Iris pigment epithelial cell (primary cell): ENCODE measurements around the gene SARS2.
"Not testable (repeated sequence)": the region's sequence is repeated elsewhere in the genome, so short reads cannot be mapped to it uniquely, and the experiment has no call there.

Experiments
- DNase-seq: peaks from one replicate; pipeline ENCODE4 v3.0.0-alpha.2; 2011; ENCODE audit warnings: low read depth

SARS2 gene

DNA sequence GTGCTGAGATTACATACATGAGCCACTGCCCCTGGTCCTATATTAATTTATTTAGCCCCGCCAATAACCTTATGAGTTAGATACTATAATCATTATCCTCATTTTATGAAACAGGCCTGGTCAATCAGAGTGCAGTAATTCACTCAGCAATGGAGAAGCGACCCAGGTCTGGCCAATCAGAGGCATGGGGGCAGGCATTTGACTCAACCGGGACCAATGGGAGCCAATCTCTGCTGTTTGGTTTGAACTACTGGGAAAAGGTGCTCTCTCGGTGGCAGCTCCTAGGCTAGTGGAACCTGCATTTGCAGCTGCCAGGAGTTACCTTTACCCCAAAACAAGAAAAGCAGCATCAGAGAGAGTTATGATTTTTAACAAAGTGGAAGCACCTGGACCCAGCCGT lies 37.7 kb downstream of the SARS2 start:
- DNase-seq, result no peak

GRCh38 chr19:38891771-38892170 lies 38.8 kb downstream of the SARS2 start:
- no peak for DNase-seq

GRCh38 chr19:38890686-38891085 lies 39.9 kb downstream of the SARS2 start:
- no peak for DNase-seq

DNA sequence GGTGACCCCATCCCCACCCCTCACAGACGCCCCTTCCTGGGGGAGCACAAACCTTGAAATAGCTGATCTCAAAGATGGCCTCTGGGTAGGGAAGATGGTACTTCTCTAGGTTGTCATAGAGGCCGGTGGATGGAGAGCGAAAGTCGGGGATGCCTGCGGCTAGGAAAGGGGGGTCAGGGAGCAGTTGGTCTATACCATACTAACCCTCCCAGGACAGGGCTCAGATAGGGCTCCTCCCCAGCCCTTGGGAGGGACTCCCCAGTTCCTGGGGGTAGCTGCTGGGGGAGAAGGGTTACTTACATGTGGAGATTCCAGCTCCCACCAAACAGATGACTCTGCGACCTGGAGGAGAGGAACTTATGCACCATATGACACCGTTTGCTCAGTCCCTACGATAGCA lies 40.8 kb downstream of the SARS2 start:
- no peak for DNase-seq

DNA sequence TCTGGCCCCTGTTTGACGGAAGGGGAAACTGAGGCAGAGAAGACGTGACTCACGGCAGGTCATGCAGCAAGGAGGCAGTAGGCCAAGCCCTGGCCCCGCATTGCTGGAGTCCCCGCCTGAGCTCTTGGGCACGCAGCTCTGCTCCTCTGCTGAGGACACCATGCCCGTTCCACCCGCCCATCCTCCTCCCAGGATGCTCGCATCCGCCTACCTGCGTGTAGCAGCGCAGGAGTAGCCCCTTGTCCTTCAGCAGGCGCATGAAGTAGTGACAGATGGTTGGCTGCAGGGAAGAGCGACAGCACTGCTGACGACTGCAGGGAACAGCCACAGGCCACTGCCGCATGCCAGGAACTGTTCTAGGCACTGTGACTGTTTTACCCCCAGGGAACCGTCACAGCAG lies 41.7 kb downstream of the SARS2 start:
- no peak for DNase-seq

GRCh38 chr19:38884691-38885090 lies 45.9 kb downstream of the SARS2 start:
- DNase-seq, result not testable (repeated sequence)

- DNase-seq, result no peak
Measured at GRCh38 chr19:38883286-38883685, 47.3 kb downstream of the SARS2 start.

DNA sequence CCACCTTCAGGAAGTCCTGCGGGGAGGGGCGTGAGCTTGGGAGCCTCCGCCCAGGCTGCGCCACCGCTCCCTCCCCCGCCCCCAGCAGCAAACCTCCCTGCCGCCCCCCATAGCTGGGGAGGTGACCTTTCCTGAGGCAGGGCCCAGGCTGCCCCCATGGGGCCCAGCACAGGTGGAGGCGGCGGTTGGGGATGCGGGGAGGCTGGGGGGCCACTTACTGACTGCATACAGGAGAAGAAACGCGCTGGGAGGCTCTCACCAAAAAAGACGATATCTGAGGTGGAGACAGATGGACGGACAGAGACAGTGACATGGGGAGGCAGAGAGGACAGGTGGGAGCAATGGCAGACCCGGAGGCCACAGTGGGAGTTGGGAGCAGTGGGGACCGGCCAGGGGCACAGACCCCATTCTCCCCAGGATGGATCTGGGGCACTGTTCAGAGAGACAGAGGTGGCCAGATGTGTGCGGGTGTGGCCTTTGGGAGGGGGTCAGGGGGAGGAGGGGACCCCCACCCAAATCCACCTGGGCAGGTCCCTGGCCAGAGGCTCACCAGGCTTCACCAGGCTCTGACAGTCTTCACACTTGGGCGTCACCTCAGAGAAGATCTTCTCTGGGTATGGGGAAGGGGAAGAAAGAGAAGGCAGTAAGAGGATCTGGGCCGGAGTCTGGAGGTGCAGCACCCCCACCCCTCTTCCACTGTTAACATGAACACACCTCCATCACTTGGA lies 49.5 kb downstream of the SARS2 start:
- DNase-seq, result no peak

DNA sequence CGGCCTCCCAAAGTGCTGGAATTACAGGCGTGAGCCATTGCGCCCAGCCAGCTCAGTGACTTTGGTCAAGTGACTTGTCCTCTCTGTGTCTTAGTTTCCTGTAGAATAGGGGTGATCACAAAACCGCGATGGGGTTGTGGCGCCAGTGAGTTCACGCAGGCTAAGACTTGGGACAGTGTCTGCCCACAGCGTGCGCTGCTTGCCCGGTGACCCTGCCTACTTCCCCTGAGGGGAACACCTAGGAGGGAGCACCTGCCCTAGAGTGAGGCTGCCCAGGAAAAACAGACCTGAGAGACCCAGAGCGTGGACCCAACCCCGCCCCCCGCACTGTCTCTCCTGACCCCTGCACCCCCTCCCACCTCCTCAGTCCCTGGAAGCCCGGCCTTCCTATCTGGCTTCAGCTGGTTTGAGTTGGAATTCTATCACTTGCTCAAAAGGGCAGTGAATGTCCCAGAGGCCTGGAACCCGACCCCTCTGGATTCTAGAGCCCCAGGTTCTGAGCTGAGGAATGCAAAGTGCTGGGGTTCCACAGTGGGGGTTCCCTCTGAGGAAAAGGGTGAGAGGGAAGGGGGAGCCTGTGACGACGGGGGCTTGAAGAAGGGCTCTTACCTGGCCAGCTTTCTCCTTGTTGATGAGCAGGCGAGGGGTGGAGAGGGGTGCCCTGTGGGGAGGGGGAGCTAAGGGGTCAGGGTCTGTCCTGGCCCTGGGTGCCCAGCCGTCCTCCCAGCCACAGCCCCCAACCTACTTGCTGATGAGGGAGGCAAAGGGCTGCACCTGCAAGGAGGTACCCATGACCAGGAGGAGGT lies 50.3 kb downstream of the SARS2 start:
- no peak for DNase-seq

- DNase-seq, result no peak
Measured at GRCh38 chr19:38879400-38879751, 51.2 kb downstream of the SARS2 start.

- no peak for DNase-seq
Measured at GRCh38 chr19:38878575-38879399, 51.8 kb downstream of the SARS2 start.

DNA sequence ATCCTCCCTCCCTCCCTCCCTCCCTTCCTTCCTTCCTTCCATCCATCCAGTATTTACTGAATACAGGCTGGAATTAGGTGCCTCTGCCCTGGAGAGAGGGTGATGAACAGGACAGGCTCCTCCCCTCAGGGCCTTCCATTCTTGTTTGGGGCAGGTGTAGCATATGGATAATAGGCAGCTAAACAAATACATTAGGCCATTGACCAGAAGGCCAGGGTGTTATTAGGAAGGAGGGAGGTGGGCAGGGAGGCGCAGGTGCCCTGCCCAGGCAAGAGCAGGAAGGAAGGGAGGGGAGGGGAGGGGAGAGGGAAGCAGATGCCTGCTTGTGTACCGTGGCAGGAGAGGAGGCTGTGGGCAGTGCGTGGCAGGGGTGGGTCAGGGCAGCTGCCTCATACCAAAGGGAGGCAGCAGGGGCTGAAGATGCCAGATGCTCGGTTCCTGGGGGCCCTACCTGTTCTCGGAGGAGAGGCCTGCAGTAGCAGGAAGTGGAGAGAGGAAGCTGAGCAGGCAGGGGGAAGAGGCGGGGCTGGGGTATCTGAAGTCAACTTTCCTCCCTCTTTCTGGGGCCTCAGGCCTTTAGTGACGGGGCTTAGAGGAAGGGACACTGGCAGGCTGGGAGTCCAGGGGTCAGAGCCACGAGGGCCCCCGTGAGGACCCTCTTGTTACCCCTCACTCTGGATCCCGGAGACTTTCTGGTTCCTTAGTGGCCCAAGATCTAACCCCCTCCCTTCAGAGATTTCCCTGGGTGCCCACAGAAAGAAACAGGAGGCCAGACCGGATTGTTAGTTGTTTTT lies 52.6 kb downstream of the SARS2 start, which contains the start of gene RINL:
Gene RINL (minus strand): TSS at position 495 of the 794 bp plus-strand sequence. CDS start 1,533 bp downstream, outside the sequence.
- DNase-seq, result no peak

- no peak for DNase-seq
Measured at GRCh38 chr19:38875656-38876395, 54.7 kb downstream of the SARS2 start.

DNA sequence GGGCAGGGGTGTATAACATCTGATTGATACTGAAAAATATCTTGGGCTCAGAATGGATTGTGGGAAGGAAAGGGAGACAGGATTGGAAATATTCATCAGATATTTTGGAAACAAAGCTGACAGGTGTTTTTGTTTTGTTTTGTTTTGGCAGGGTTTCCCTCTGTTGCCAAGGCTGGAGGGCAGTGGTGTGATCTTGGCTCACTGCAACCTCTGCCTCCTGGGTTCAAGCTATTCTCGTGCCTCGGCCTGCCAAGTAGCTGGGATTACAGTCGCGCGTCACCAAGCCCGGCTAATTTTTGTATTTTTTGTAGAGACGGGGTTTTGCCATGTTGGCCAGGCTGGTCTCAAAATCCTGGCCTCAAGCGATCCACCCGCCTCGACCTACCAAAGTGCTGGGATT lies 57.2 kb downstream of the SARS2 start:
- DNase-seq, result not testable (repeated sequence)

DNA sequence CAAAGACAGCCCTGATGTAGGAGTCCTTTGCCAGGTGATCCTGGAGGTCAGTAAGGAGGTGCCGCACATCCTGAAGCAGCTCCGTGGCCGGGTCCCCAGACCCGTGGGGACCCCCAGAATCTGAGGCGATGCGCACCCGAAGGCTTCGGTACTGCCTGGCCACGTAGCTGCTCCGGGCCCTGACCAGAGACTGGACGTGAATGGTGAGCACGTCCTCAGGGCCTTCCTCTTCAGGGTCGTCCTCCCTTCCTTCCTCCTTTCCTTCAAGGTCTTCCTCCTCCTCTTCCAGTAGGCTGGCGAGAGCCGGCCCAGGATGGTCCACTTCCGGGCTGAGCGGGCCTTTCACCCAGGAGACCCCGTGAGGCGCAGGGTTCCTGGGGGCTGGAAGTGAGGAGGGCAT lies 60.0 kb downstream of the SARS2 start:
- DNase-seq, result no peak

GRCh38 chr19:38869836-38870607 lies 60.5 kb downstream of the SARS2 start:
- peak; percentile 41 for DNase-seq

DNA sequence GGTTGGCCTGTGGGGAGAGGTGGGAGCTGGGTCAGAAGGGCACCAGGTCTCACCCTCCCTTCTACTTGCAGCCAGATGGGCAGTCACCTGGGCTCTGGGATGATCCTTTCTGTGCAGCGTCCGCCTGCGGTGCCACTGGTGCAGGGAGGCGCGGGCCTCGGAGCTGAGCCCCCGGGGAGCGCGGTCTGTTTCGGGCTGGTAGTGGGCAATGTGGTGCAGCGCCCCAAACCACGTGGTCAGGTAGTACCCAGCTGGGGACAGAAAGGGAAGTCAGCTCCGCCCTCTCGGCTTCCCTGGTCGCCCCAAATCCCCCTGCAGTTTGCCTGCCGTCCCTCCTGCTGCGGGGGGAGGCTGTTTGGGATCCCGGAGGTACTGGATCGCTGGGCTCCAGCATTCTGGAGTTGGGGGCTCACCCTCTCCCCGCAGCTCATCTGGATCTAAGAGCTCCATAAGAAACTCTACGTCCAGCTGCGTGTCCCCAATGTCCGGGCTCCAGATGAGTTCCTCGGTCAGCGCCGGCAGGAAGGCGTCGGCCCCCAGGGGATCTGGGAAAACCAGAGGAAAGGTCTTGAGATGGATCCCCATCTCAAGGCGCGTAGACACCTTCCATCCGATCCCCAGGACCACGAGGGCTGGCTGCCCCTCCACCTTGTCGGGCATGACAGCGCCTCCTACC lies 61.3 kb downstream of the SARS2 start:
- DNase-seq, result no peak

DNA sequence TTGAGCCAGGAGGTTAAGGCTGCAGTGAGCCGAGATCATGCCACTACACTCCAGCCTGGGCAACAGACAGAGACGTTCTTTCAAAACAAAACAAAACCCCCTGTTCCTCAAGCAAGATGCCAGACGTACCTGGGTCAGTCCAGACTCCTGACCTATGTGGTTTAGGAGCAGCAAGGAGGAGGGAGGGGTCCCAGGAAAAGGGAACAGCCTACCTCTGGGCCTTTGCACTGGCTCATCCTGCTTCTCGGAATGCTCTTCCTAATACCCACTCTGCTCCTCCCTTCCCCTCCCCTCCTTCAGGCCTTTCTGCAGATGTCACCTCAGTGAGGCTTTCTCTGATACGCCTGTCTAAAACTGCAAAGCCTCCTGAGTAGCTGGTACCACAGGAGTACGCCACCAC lies 62.0 kb downstream of the SARS2 start:
- DNase-seq, result no peak

DNA sequence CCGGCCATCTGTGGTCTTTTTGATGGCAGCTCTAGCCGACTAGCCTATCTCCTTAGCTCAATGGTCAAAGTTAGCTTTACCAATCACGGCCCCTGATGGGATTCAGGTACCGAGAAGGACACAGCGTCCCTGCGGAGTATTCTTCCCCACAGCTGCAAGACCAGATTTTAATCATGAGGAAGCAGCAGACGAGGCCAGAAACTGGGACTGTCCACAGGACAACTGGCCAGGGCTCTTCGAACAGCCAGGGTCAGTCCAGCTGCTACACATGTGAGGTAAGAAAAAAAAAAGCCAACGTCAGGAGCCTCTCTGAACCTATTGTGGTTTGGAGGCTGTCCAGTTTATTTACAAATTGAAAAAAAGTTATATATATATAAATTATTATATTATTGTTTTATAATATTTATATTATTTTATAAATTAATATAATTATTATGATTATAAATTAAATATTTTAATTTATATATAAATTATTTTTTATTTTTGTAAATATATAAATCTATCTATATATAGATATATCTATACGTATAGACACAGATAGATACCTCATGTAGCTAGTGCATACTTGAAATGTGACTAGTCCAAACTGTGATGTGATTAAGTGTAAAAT lies 63.3 kb downstream of the SARS2 start:
- no peak for DNase-seq
